Globus pallidus (tissue), 1 donor: Measurements from ENCODE around the gene BABAM2.
A peak's percentile ranks its signal among the peaks of the same experiment; 100 is the strongest.
"Not testable (repeated sequence)": the region's sequence is repeated elsewhere in the genome, so short reads cannot be mapped to it uniquely, and the experiment has no call there.

Experiments used
- DNase-seq: peaks from one replicate; pipeline ENCODE4 v3.0.0-alpha.2; 2015; ENCODE audit warnings: low spot score

BABAM2 gene

GRCh38 chr2:28250006-28250405 is 359.5 kb downstream of the BABAM2 start:
- DNase-seq, result no peak

GRCh38 chr2:28251337-28251736 is 360.8 kb downstream of the BABAM2 start:
- no peak for DNase-seq

- DNase-seq, result no peak
Observed at GRCh38 chr2:28252311-28252710, 361.8 kb downstream of the BABAM2 start.

- DNase-seq, result no peak
Observed at GRCh38 chr2:28253543-28253942, 363.0 kb downstream of the BABAM2 start.

- DNase-seq, result not testable (repeated sequence)
Observed at GRCh38 chr2:28255231-28255630, 364.7 kb downstream of the BABAM2 start.

GRCh38 chr2:28257182-28257581 is 366.7 kb downstream of the BABAM2 start:
- no peak for DNase-seq

GRCh38 chr2:28259226-28259625 is 368.7 kb downstream of the BABAM2 start:
- DNase-seq, result not testable (repeated sequence)

GRCh38 chr2:28263690-28264089 is 373.2 kb downstream of the BABAM2 start:
- no peak for DNase-seq

GRCh38 chr2:28267282-28267681 is 376.8 kb downstream of the BABAM2 start:
- no peak for DNase-seq

- no peak for DNase-seq
Observed at GRCh38 chr2:28268386-28268785, 377.9 kb downstream of the BABAM2 start.

GRCh38 chr2:28269019-28269784 is 378.7 kb downstream of the BABAM2 start:
- no peak for DNase-seq

- no peak for DNase-seq
Observed at GRCh38 chr2:28270456-28271152, 380.1 kb downstream of the BABAM2 start.

- DNase-seq, result no peak
Observed at GRCh38 chr2:28271231-28271918, 380.8 kb downstream of the BABAM2 start.

GRCh38 chr2:28271919-28272250 is 381.4 kb downstream of the BABAM2 start:
- no peak for DNase-seq

- no peak for DNase-seq
Observed at GRCh38 chr2:28273751-28274150, 383.2 kb downstream of the BABAM2 start.

- no peak for DNase-seq
Observed at GRCh38 chr2:28274911-28275685, 384.6 kb downstream of the BABAM2 start.

GRCh38 chr2:28276076-28276618 is 385.6 kb downstream of the BABAM2 start:
- DNase-seq, result peak; percentile 5

GRCh38 chr2:28276807-28277206 is 386.3 kb downstream of the BABAM2 start:
- DNase-seq, result no peak

- DNase-seq, result no peak
Observed at GRCh38 chr2:28277466-28277865, 386.9 kb downstream of the BABAM2 start.

- DNase-seq, result no peak
Observed at GRCh38 chr2:28279371-28279770, 388.8 kb downstream of the BABAM2 start.

- DNase-seq, result no peak
Observed at GRCh38 chr2:28280619-28281018, 390.1 kb downstream of the BABAM2 start.

GRCh38 chr2:28281739-28282138 is 391.2 kb downstream of the BABAM2 start:
- no peak for DNase-seq
